Endothelial cell of umbilical vein (primary cell): ENCODE results near the gene ACOT7. TPM values are rescaled to one million over a fixed set of nuclear protein-coding genes. Genes with fewer than 3 reads are reported as not detected.

Experiments used
- BruUV-seq: library from RNA; stranded (reverse); fragments of 400-500 nt; replicated peaks from 2 replicates; lab custom pipeline; 2021; lab: Mats Ljungman, UMichigan
- CTCF ChIA-PET: fragments of 300-600, 350-600 bp; sonication (Branson Sonifier 250); formaldehyde crosslinking; loops from one replicate; lab custom pipeline; 2021; ENCODE audit warnings: antibody characterized with exemption, inconsistent platforms; lab: Charles Lee
- POLR2A ChIA-PET: fragments of 300-600, 350-600 bp; sonication (Branson Sonifier 250); formaldehyde crosslinking; loops from one replicate; lab custom pipeline; 2021; ENCODE audit warnings: antibody characterized with exemption, inconsistent platforms; lab: Charles Lee
- DNase-seq: peaks from one replicate; pipeline ENCODE4 v3.0.0-alpha.2; 2011; ENCODE audit warnings: low read depth, low spot score
- FAIRE-seq: peaks from 2 replicates; lab custom pipeline; 2011; peaks lifted over from hg19 to GRCh38; lab: Jason Lieb, UNC
- H2AFZ ChIP-seq: 2 replicates; pipeline ENCODE4 v1.6.0; 2012; ENCODE audit warnings: low read depth, low read length, control low read depth, inconsistent platforms
- H3K27ac ChIP-seq: 2 replicates; pipeline ENCODE4 v1.5.1; 2011; ENCODE audit warnings: low read depth, mild to moderate bottlenecking, control low read depth, low read length, moderate library complexity; ENCODE audit not compliant: insufficient read depth
- H3K27me3 ChIP-seq, 2 experiments: 2 replicates each; pipeline versions ENCODE4 v1.6.0 to v1.6.1; 2011; ENCODE audit warnings: low read length in 2 of 2, mixed read lengths in 1 of 2; ENCODE audit not compliant: control insufficient read depth in 2 of 2, insufficient read depth in 2 of 2
- H3K36me3 ChIP-seq, 2 experiments: 2 replicates in 1 of 2; 3 replicates in 1 of 2; pipeline ENCODE4 v1.5.1; 2011; ENCODE audit warnings: low read length in 2 of 2, mild to moderate bottlenecking in 1 of 2, moderate library complexity in 1 of 2; ENCODE audit not compliant: control insufficient read depth in 2 of 2, insufficient read depth in 2 of 2; ENCODE audit errors: extremely low read depth in 1 of 2
- H3K4me1 ChIP-seq: 3 replicates; pipeline ENCODE4 v1.5.1; 2011; ENCODE audit warnings: mild to moderate bottlenecking, low read length; ENCODE audit not compliant: control insufficient read depth, insufficient read depth; ENCODE audit errors: extremely low read depth
- H3K4me2 ChIP-seq: 2 replicates; pipeline ENCODE4 v1.6.1; 2011; ENCODE audit warnings: low read length, control low read depth, mixed read lengths; ENCODE audit not compliant: insufficient read depth
- H3K4me3 ChIP-seq, 3 experiments: fragments of 200-600 bp in 1 of 3; sonication (generic), shearing (Covaris generic) in 1 of 3; replicated peaks in 1 of 3; 2 replicates each; pipeline ENCODE4 v1.5.1; 2011 to 2016; ENCODE audit warnings: control low read depth in 3 of 3, low read length in 3 of 3, mild to moderate bottlenecking in 2 of 3, inconsistent platforms in 1 of 3, low read depth in 1 of 3, moderate library complexity in 1 of 3; ENCODE audit not compliant: insufficient read depth in 1 of 3
- H3K79me2 ChIP-seq: 2 replicates; pipeline ENCODE4 v1.6.0; 2012; ENCODE audit warnings: low read length, inconsistent platforms; ENCODE audit not compliant: control insufficient read depth, insufficient read depth
- H3K9ac ChIP-seq: replicated peaks from 2 replicates; pipeline ENCODE3; 2011; ENCODE audit warnings: low read length, control low read depth; ENCODE audit not compliant: insufficient read depth; ENCODE audit errors: extremely low read depth
- H3K9me1 ChIP-seq: replicated peaks from 3 replicates; pipeline ENCODE4 v1.6.0; 2011; ENCODE audit warnings: mild to moderate bottlenecking, low read length; ENCODE audit not compliant: control insufficient read depth, insufficient read depth; ENCODE audit errors: extremely low read depth
- H3K9me3 ChIP-seq: replicated peaks from 2 replicates; pipeline ENCODE4 v1.5.1; 2012; ENCODE audit warnings: low read length, inconsistent platforms; ENCODE audit not compliant: control insufficient read depth, insufficient read depth
- H4K20me1 ChIP-seq: replicated peaks from 2 replicates; pipeline ENCODE3; 2011; ENCODE audit warnings: mild to moderate bottlenecking, low read length; ENCODE audit not compliant: control insufficient read depth, insufficient read depth; ENCODE audit errors: extremely low read depth
- CTCF ChIP-seq, 2 donors: IDR thresholded peaks; 1 replicate in 1 of 2; 2 replicates in 1 of 2; pipeline ENCODE4 v1.5.1; 2011; ENCODE audit warnings: low read length in 2 of 2, mild to moderate bottlenecking in 2 of 2, moderate library complexity in 2 of 2, control low read depth in 1 of 2, inconsistent platforms in 1 of 2, low read depth in 1 of 2; ENCODE audit not compliant: insufficient read depth in 1 of 2; ENCODE audit errors: extremely low read depth in 1 of 2
- EZH2 ChIP-seq: IDR thresholded peaks from 2 replicates; pipeline ENCODE4 v1.6.1; 2012; ENCODE audit warnings: borderline replicate concordance, low read depth, mild to moderate bottlenecking, moderate library complexity, low read length, inconsistent platforms; ENCODE audit not compliant: severe bottlenecking
- FOS ChIP-seq: IDR thresholded peaks from 2 replicates; pipeline ENCODE4 v1.6.1; 2011; ENCODE audit warnings: mild to moderate bottlenecking, low read length, moderate library complexity, borderline replicate concordance; ENCODE audit not compliant: insufficient read depth
- GATA2 ChIP-seq: IDR thresholded peaks from 2 replicates; pipeline ENCODE4 v1.7.0; 2011; ENCODE audit warnings: low read depth, mild to moderate bottlenecking, moderate library complexity, mixed read lengths, low read length; ENCODE audit not compliant: insufficient read length, insufficient read depth
- JUN ChIP-seq: IDR thresholded peaks from 2 replicates; pipeline ENCODE4 v1.6.1; 2011; ENCODE audit warnings: borderline replicate concordance, low read depth; ENCODE audit not compliant: insufficient read length, insufficient read depth
- MAX ChIP-seq: IDR thresholded peaks from 2 replicates; pipeline ENCODE4 v1.6.1; 2011; ENCODE audit not compliant: insufficient read depth, insufficient read length
- MYC ChIP-seq: IDR thresholded peaks from one replicate; pipeline ENCODE4 v1.6.1; 2011; ENCODE audit warnings: mild to moderate bottlenecking, low read depth, low read length
- POLR2A ChIP-seq: IDR thresholded peaks from 2 replicates; pipeline ENCODE4 v1.6.1; 2012; ENCODE audit warnings: low read depth, mild to moderate bottlenecking, control low read depth, low read length
- POLR2AphosphoS5 ChIP-seq: IDR thresholded peaks from 2 replicates; pipeline ENCODE4 v1.6.1; 2012; ENCODE audit warnings: low read depth, mild to moderate bottlenecking, control low read depth, low read length, moderate library complexity; ENCODE audit not compliant: insufficient read depth
- dilution Hi-C: fragments of 300-500 bp; cut with MboI; formaldehyde crosslinking; loops from one replicate; pipeline ENCODE4 v1.15.0; 2019; ENCODE audit warnings: low sequenced_read_pairs; ENCODE audit not compliant: extremely low pct_ligation_motif_present
- intact Hi-C: fragments of 100-400 bp; cut with micrococcal nuclease; formaldehyde crosslinking; loops from one replicate; pipeline ENCODE4 v1.10.0; 2022
- polyA plus RNA-seq, 4 experiments: library from polyadenylated mRNA; depleted of rRNA in 3 of 4; stranded (reverse) in 3 of 4; unstranded in 1 of 4; fragments of >200 nt; gene quantifications; 2 replicates each; pipeline versions ENCODE4 v1.2.1 to v1.2.3, GENCODE V29; 2011 to 2012; ENCODE audit warnings: missing spikeins in 1 of 4
- total RNA-seq: library from RNA; stranded (reverse); gene quantifications from 2 replicates; pipeline ENCODE4 v1.2.3, GENCODE V29; 2021

Gene ACOT7
- total and polyA plus RNA-seq, 2 donors (not counting 3 experiments of a cell fraction or from before 2014, with no cell fraction given): 69.4 to 105 TPM

- dilution Hi-C loops: no loop called here
- Histone ChIP-seq H3K27me3 (no peaks in the 10 kb centered on the region), H3K79me2 (no peaks in the 10 kb centered on the region), H3K4me2 (no peak overlapping the region), H3K9ac (no peak overlapping the region), H3K9me1 (no peaks in the 10 kb centered on the region), H4K20me1 (no peaks in the 10 kb centered on the region), H3K36me3 (no peaks in the 10 kb centered on the region), H3K9me3 (no peaks in the 10 kb centered on the region), H2AFZ (no peak overlapping the region), H3K4me1 (no peaks in the 10 kb centered on the region), H3K27ac (no peak overlapping the region), H3K4me3 (no peak overlapping the region)
- intact Hi-C loops: no loop called here
- no TSS peak for BruUV-seq
- POLR2A ChIA-PET: no interaction called here
- CTCF ChIA-PET: no interaction called here
- DNase-seq (no peak), FAIRE-seq (no peak)
- TF ChIP-seq JUN: no peak
- TF ChIP-seq EZH2: no peak
- no peak for TF ChIP-seq MAX
- TF ChIP-seq POLR2A: no peak
- TF ChIP-seq GATA2: no peak
- TF ChIP-seq CTCF (IDR thresholded peaks at IDR 0.05; ENCODE audit: extremely low read depth in 1 of 2, insufficient read depth in 1 of 2, low read depth in 1 of 2, low read length in 2 of 2): no peak
- no peak for TF ChIP-seq MYC
- no peak for TF ChIP-seq POLR2AphosphoS5
- TF ChIP-seq FOS: no peak
These were observed 106.1 kb downstream of the ACOT7 start for GRCh38 chr1:6287431-6287886.
